GM12878 (cell line): ENCODE data around the gene ENGASE. TPM values are rescaled to one million over a fixed set of nuclear protein-coding genes. Genes with fewer than 3 reads are reported as not detected.

Experiments used
- ATAC-seq: fragments of 200-7000 bp; cut with Tn5 transposase; 3 replicates; pipeline ENCODE4 v1.9.1; 2020; ENCODE audit warnings: mild to moderate bottlenecking, moderate library complexity
- BruUV-seq: library from RNA; stranded (reverse); fragments of 400-500 nt; replicated peaks from 2 replicates; lab custom pipeline; 2021; lab: Mats Ljungman, UMichigan
- CTCF ChIA-PET: fragments of 300-600 bp; sonication (Branson Sonifier 250); formaldehyde crosslinking; extraction: SDS; loops from one replicate; lab custom pipeline; 2021; ENCODE audit warnings: inconsistent platforms; lab: Yijun Ruan, JAX
- POLR2A ChIA-PET: fragments of 350-600 bp; formaldehyde crosslinking; extraction: SDS; loops from one replicate; lab custom pipeline; 2021; ENCODE audit warnings: inconsistent platforms; lab: Charles Lee
- RAD21 ChIA-PET: fragments of 300-600 bp; sonication (Branson Sonifier 250); formaldehyde crosslinking; loops from one replicate; lab custom pipeline; 2023; ENCODE audit warnings: antibody characterized with exemption; ENCODE audit not compliant: unreplicated experiment; lab: Charles Lee
- SMC1A ChIA-PET: fragments of 300-600 bp; sonication (Branson Sonifier 250); formaldehyde crosslinking; loops from one replicate; lab custom pipeline; 2023; ENCODE audit not compliant: unreplicated experiment, uncharacterized antibody; lab: Charles Lee
- DNase-seq: peaks from one replicate; pipeline ENCODE4 v3.0.0-alpha.2; 2011; ENCODE audit warnings: low read depth, low spot score
- FAIRE-seq: peaks from 3 replicates; lab custom pipeline; 2011; peaks lifted over from hg19 to GRCh38; lab: Jason Lieb, UNC
- H2AFZ ChIP-seq: 2 replicates; pipeline ENCODE4 v1.6.0; 2011; ENCODE audit warnings: low read depth, low read length, control low read depth; ENCODE audit not compliant: control insufficient read depth
- H3K27ac ChIP-seq: 2 replicates; pipeline ENCODE4 v1.5.1; 2011; ENCODE audit warnings: control low read depth; ENCODE audit not compliant: control insufficient read depth, insufficient read depth
- H3K27me3 ChIP-seq, 2 experiments: replicated peaks in 1 of 2; 2 replicates each; pipeline versions ENCODE4 v1.6.0 to v1.6.1; 2011; ENCODE audit warnings: low read length in 1 of 2; ENCODE audit not compliant: control insufficient read depth in 2 of 2, insufficient read depth in 2 of 2
- H3K36me3 ChIP-seq, 2 experiments: 2 replicates each; pipeline ENCODE4 v1.5.1; 2011; ENCODE audit warnings: low read length in 1 of 2; ENCODE audit not compliant: control insufficient read depth in 2 of 2, insufficient read depth in 2 of 2
- H3K4me1 ChIP-seq: 2 replicates; pipeline ENCODE4 v1.6.1; 2011; ENCODE audit warnings: mild to moderate bottlenecking, low read length, moderate library complexity, mixed read lengths; ENCODE audit not compliant: control insufficient read depth, insufficient read depth
- H3K4me2 ChIP-seq: 2 replicates; pipeline ENCODE4 v1.6.0; 2011; ENCODE audit warnings: control low read depth; ENCODE audit not compliant: control insufficient read depth, insufficient read depth
- H3K4me3 ChIP-seq: fragments of 200-600 bp; sonication (generic); 2 replicates; pipeline ENCODE4 v1.5.1; 2016
- H3K79me2 ChIP-seq: 2 replicates; pipeline ENCODE4 v1.6.0; 2011; ENCODE audit warnings: low read length; ENCODE audit not compliant: control insufficient read depth, insufficient read depth
- H3K9ac ChIP-seq: 2 replicates; pipeline ENCODE4 v1.8.0; 2011; ENCODE audit warnings: low read length, control low read depth, mixed read lengths; ENCODE audit not compliant: control insufficient read depth, insufficient read depth
- H3K9me3 ChIP-seq: replicated peaks from 3 replicates; pipeline ENCODE4 v1.5.1; 2011; ENCODE audit warnings: mild to moderate bottlenecking, low read length; ENCODE audit not compliant: control insufficient read depth, insufficient read depth
- H4K20me1 ChIP-seq: 2 replicates; pipeline ENCODE4 v1.6.0; 2011; ENCODE audit not compliant: control insufficient read depth, insufficient read depth
- CHD4 ChIP-seq: fragments of 200-600 bp; sonication (generic); IDR thresholded peaks from 2 replicates; pipeline ENCODE4 v1.6.1; 2016; ENCODE audit warnings: mild to moderate bottlenecking
- E2F4 ChIP-seq: IDR thresholded peaks from 2 replicates; pipeline ENCODE4 v1.6.1; 2012; ENCODE audit warnings: low read depth, low read length, improper control_type of control experiment
- EED ChIP-seq: sonication (generic); IDR thresholded peaks from 2 replicates; pipeline ENCODE4 v1.6.1; 2016; ENCODE audit warnings: antibody characterized with exemption, low read depth
- ESRRA ChIP-seq: IDR thresholded peaks from 2 replicates; pipeline ENCODE4 v1.6.1; 2012; ENCODE audit warnings: mild to moderate bottlenecking, low read length, improper control_type of control experiment
- FOXK2 ChIP-seq: fragments of 450-650 bp; IDR thresholded peaks from 2 replicates; pipeline ENCODE4 v1.6.1; 2017; ENCODE audit warnings: mild to moderate bottlenecking, moderate library complexity
- IKZF1 ChIP-seq: fragments of 450-650 bp; conservative IDR thresholded peaks from 2 replicates; pipeline ENCODE4 v1.6.1; 2017; ENCODE audit warnings: antibody characterized with exemption, mild to moderate bottlenecking
- MEF2B ChIP-seq: fragments of 450-650 bp; IDR thresholded peaks from 2 replicates; pipeline ENCODE4 v1.6.1; 2018; ENCODE audit warnings: mild to moderate bottlenecking, moderate library complexity; ENCODE audit not compliant: partially characterized antibody, poor library complexity, severe bottlenecking
- MTA2 ChIP-seq: fragments of 450-650 bp; IDR thresholded peaks from 2 replicates; pipeline ENCODE4 v1.6.1; 2016; ENCODE audit warnings: low read depth, mild to moderate bottlenecking, moderate library complexity
- MXI1 ChIP-seq: fragments of 150-350 bp; IDR thresholded peaks from 2 replicates; pipeline ENCODE4 v1.6.1; 2011; ENCODE audit warnings: low read depth, mild to moderate bottlenecking, inconsistent platforms, low read length, improper control_type of control experiment
- MYB ChIP-seq: fragments of 150-350 bp; IDR thresholded peaks from 2 replicates; pipeline ENCODE4 v1.6.1; 2014; ENCODE audit warnings: mild to moderate bottlenecking, low read depth, low read length, borderline replicate concordance
- PAX5 ChIP-seq: IDR thresholded peaks from 2 replicates; pipeline ENCODE4 v1.6.1; 2011; ENCODE audit warnings: low read depth, low read length, borderline replicate concordance
- POLR2A ChIP-seq: IDR thresholded peaks from 2 replicates; pipeline ENCODE4 v1.6.1; 2011; ENCODE audit warnings: low read depth, mild to moderate bottlenecking, low read length
- RB1 ChIP-seq: fragments of 450-650 bp; formaldehyde crosslinking; IDR thresholded peaks from 2 replicates; pipeline ENCODE4 v1.6.1; 2017; ENCODE audit warnings: mild to moderate bottlenecking, borderline replicate concordance
- TCF12 ChIP-seq: IDR thresholded peaks from 2 replicates; pipeline ENCODE4 v1.6.1; 2011; ENCODE audit warnings: low read depth, mild to moderate bottlenecking, low read length
- TCF7 ChIP-seq: IDR thresholded peaks from 2 replicates; pipeline ENCODE4 v1.6.1; 2014; ENCODE audit warnings: antibody characterized with exemption, borderline replicate concordance
- ZBTB4 ChIP-seq: fragments of 450-650 bp; formaldehyde crosslinking; IDR thresholded peaks from 2 replicates; pipeline ENCODE4 v1.4.0; 2022; ENCODE audit warnings: mild to moderate bottlenecking, moderate library complexity
- ZNF384 ChIP-seq: IDR thresholded peaks from 2 replicates; pipeline ENCODE4 v1.6.1; 2012; ENCODE audit warnings: low read depth, mild to moderate bottlenecking, low read length, improper control_type of control experiment, borderline replicate concordance
- ZNF592 ChIP-seq: fragments of 450-650 bp; IDR thresholded peaks from 2 replicates; pipeline ENCODE4 v1.6.1; 2017; ENCODE audit warnings: mild to moderate bottlenecking, moderate library complexity
- WGBS: methylation state at CpG from one replicate; pipeline ENCODE4 v1.1.6; 2016; ENCODE audit warnings: low lambda C conversion rate; ENCODE audit not compliant: insufficient replicate concordance, insufficient coverage; ENCODE audit errors: missing lambda C conversion rate; 5-methylcytosine and 5-hydroxymethylcytosine counted together
- in situ Hi-C: fragments of 300-500 bp; cut with MboI; formaldehyde crosslinking; loops from 9 replicates; pipeline ENCODE4 v1.14.3; 2018; ENCODE audit warnings: mixed read lengths
- intact Hi-C: fragments of 100-400 bp; cut with micrococcal nuclease; formaldehyde crosslinking; loops from one replicate; pipeline ENCODE4 v1.14.2; 2022; ENCODE audit not compliant: unreplicated experiment
- polyA plus RNA-seq, 11 experiments: library from polyadenylated mRNA; depleted of rRNA in 4 of 11; unstranded in 6 of 11; stranded (reverse) in 5 of 11; fragments of >200 nt; fragmentation: Nextera tagmentation in 4 of 11; fragmentation: Illumina TruSeq in 1 of 11; extraction: Ambion mirVana in 4 of 11; extraction: Trizol in 1 of 11; gene quantifications; 1 replicate in 1 of 11; 2 replicates in 10 of 11; pipeline versions ENCODE4 v1.2.1 to v1.2.3, GENCODE V29; 2011 to 2016; ENCODE audit warnings: inconsistent platforms in 2 of 11, missing spikeins in 2 of 11, low read depth in 1 of 11
- total RNA-seq, 4 experiments: library from RNA; depleted of rRNA in 3 of 4; stranded (reverse); fragments of >200 nt in 3 of 4; fragmentation: Illumina TruSeq in 1 of 4; extraction: Trizol in 1 of 4; gene quantifications; 2 replicates each; pipeline versions ENCODE4 v1.2.1 to v1.2.3, GENCODE V29; 2013 to 2021

The ENGASE gene
- total and polyA plus RNA-seq, 10 of the 15 experiments (the other 5 are each of a cell fraction or from before 2014, with no cell fraction given) = 0.18 to 28.9 (median 10.5) TPM

- no peak for TF ChIP-seq PAX5
- TF ChIP-seq MEF2B = no peak
- TF ChIP-seq CHD4 = no peak
- TF ChIP-seq EED = no peak
- no peak for TF ChIP-seq ZNF384
- TF ChIP-seq POLR2A = no peak
- TF ChIP-seq E2F4 = no peak
- TF ChIP-seq MYB = no peak
Measured at GRCh38 chr17:79051306-79051705, 23.3 kb upstream of the ENGASE start (continued).

- H3K27ac ChIP-seq = no peak overlapping the region
- RAD21 ChIA-PET = no interaction called here
- FAIRE-seq = no peak
- no peak overlapping the region for H2AFZ ChIP-seq
- H3K9ac ChIP-seq = no peak overlapping the region
- in situ Hi-C loops = no loop called here
- H3K4me2 ChIP-seq = no peak overlapping the region
- H3K27me3 ChIP-seq = no peaks in the 10 kb centered on the region; a peak in 1 of 4 replicates
- H3K9me3 ChIP-seq = no peaks in the 10 kb centered on the region; the same call in 2 of the 3 replicates
- H3K79me2 ChIP-seq = no peaks in the 10 kb centered on the region
- 0% methylated on average over 1 of the region's 1 CpG for WGBS
- TF ChIP-seq IKZF1 = no peak
- no peak for TF ChIP-seq FOXK2
- no peak for TF ChIP-seq TCF12
- TF ChIP-seq MTA2 = no peak
- TF ChIP-seq ZNF592 = no peak
- TF ChIP-seq MXI1 = no peak
- TF ChIP-seq ESRRA = no peak
- no peak for TF ChIP-seq RB1
- no peak for TF ChIP-seq ZBTB4 (CRISPR knock-in tag)
- TF ChIP-seq TCF7 = no peak
- CTCF ChIA-PET = interaction anchor here (1.7 kb wide), 1 partner anchor 33 kb away, joined by 4 read pairs; no protein-coding TSS in a partner anchor
- no peak overlapping the region for H3K4me3 ChIP-seq
- H3K4me1 ChIP-seq = no peaks in the 10 kb centered on the region; the same call in 1 of the 2 replicates
- no peaks in the 10 kb centered on the region for H4K20me1 ChIP-seq
- no peak for DNase-seq
- POLR2A ChIA-PET = no interaction called here
- BruUV-seq = no TSS peak
- intact Hi-C loops = no loop called here
- SMC1A ChIA-PET = no interaction called here
- no peak for ATAC-seq
- H3K36me3 ChIP-seq = no peaks in the 10 kb centered on the region
Measured at GRCh38 chr17:79052131-79052530, 22.5 kb upstream of the ENGASE start.
